DMS114 treated with DMSO at 0.1 percent for 48 hours (cell line): Measurements from ENCODE around the gene IGF1R.

Experiments used
- DNase-seq: peaks from one replicate; lab custom pipeline; 2025; ENCODE audit not compliant: unreplicated experiment; lab: John Stamatoyannopoulos, UW

Gene IGF1R

GRCh38 chr15:98792117-98792516, 143.8 kb downstream of the IGF1R start:
- no peak for DNase-seq

DNA sequence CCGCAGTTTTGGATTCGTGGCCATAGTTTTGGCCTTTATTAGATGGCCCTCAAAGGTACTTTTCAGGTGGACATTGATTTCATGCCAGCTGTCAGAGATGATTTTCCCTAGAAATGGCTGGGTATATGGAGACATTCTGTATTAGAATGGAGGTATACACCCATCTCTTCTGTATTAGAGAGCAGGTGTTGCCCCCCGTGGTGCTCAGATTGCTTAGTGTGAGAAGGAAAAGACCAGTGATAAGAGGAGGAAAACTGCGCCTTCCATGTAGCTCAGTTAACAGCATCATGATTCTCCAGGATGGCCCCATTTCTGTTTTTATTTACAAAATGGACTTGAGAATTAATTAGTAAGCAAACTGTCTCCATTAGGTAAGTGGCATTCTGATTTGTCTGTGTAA, 145.9 kb downstream of the IGF1R start:
- no peak for DNase-seq

- DNase-seq = no peak
These were observed 146.4 kb downstream of the IGF1R start for GRCh38 chr15:98794748-98795147.

GRCh38 chr15:98795980-98796379, 147.6 kb downstream of the IGF1R start:
- DNase-seq = no peak

DNA sequence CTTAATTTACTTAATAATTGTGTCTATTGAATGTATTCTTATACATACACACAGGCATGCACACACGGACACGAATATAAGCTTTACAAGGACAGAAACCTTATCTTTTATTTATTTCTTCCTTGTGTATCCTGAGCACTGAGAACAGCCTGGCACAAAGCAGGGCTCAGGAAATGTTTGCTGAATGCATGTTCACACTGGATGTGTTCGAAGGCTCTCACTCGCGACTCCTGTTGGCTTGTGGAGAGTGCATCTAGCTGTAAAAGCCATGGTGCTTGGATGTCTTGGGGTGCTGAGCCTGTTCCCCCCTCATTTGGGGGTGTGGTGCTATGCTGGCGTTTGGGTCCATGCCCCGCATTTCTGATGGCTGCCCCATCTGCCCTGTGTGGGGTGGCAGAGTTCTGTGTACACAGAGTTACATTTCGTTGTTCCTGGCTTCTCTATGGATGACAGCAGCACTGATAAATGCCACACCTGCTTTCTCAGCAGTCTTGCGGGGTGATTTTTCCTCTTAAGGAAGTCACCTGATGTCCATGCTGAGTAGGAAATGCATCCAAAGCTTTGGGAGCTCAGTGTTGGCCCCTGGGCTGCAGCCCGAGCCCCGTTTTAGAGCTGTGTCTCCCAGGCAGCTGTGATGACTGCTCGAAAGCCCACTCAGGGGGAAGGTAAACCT, 148.5 kb downstream of the IGF1R start:
- DNase-seq = no peak

GRCh38 chr15:98798375-98798893, 150.1 kb downstream of the IGF1R start:
- no peak for DNase-seq

DNA sequence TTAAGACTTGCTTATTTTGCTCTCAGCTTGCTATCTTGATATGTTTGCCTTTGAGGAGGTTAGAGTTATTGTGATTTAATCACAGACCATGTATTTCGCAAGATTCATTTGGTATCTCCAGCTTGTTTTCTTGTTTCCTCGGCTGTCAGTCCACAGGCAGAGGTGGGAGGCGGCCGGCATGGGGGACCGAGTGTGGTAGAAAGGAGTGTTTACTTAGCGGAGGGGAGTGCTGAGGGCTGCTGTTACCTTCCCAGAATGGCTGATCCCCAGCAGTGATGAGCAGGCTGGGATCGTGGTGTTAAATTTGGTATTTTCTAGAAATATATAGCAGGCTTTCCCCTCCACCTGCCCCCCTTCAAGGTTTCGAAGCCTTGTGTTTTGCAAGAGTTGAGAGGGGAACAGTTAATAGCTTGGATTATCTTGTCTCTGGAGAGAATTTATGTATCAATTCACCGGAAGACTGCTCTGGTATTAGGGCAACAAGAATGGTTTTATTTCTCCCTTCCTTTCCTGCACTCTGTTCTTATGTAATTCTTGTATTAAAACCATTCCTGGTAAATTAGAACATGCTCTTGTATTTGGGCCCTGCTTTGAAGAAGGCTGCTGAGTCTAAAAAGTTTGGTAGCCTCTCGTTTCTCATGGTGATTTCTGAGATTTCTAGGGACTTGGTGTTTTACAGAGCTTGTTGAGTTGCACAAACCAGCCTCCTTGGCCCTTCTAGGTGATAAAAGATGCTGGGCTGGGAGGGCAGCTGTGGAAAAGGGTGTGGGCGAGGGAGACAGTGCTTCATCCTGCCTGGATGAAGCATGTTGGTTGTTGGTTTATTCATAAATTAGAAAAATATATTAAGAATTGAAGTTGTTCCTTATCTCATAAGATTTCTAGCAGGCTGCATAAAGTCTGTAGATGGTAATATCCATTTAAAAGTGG, 151.4 kb downstream of the IGF1R start:
- no peak for DNase-seq

GRCh38 chr15:98800437-98801233, 152.3 kb downstream of the IGF1R start:
- DNase-seq = no peak

- DNase-seq = no peak
These were observed 152.9 kb downstream of the IGF1R start for GRCh38 chr15:98801234-98801561.

DNA sequence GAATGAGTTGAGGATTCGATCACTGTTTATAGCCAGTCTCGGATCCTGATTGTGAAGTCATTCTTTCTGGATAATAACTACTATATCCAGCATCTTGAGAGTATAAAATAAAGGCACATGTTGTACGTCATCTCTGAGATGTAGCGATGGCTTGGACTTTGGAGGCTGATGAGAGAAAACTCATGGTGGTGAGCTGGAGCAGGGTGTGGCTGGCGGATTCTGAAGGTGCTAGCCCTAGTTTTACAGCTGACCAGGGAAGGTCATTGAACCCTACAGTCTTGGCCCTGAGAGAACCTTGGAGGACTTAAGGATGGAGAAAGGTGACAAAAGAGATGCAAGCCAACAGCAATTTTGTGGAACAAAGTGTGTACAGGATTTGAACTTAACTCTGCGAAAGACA, 153.8 kb downstream of the IGF1R start:
- no peak for DNase-seq

DNA sequence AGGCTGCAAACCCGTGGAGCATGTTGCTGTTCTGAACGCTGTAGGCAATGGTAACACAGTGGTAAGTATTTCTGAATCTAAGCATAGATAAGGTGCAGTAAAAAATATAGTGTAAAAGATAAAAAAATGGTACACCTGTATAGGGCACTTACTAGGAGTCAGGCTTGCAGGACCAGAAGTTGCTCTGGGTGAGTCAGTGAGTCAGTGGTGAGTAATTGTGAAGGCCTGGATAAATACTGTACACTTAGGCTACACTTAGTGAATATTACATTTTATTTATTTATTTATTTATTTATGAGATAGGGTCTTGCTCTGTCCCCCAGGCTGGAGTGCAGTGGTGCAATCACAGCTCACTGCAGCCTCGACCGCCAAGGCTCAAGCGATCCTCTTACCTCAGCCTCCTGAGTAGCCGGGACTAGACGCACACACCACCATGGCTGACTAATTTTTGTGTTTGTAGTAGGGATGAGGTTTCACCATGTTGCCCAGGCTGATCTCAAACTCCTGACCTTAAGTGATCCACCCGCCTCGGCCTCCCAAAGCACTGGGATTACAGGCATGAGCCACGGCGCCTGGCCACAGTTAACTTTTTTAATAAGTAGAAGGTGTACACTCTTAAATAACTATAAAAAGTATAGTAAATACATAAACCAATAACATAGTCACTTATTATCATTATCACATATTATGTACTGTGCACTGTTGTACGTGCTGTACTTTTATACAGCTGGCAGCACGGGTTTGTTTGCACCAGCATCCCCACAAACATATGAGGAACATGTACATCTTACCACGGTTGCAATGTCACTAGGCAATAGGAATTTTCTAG, 155.1 kb downstream of the IGF1R start:
- DNase-seq = no peak

DNA sequence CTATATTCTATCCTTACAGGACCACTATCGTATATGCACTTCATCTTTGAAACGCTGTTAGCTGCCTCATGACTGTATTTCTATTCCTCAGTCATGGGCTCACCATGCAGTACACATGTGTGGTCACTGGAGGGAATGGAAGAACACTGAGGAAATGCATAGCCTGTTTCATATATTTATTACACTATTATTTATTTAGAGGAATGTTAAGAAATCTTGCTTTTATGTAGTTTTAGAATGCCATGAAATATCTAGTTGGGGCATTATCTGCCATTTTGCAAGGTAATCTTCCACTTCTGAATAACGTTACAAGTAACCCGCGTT, 155.7 kb downstream of the IGF1R start:
- DNase-seq = no peak

GRCh38 chr15:98805434-98806274, 157.3 kb downstream of the IGF1R start:
- no peak for DNase-seq

DNA sequence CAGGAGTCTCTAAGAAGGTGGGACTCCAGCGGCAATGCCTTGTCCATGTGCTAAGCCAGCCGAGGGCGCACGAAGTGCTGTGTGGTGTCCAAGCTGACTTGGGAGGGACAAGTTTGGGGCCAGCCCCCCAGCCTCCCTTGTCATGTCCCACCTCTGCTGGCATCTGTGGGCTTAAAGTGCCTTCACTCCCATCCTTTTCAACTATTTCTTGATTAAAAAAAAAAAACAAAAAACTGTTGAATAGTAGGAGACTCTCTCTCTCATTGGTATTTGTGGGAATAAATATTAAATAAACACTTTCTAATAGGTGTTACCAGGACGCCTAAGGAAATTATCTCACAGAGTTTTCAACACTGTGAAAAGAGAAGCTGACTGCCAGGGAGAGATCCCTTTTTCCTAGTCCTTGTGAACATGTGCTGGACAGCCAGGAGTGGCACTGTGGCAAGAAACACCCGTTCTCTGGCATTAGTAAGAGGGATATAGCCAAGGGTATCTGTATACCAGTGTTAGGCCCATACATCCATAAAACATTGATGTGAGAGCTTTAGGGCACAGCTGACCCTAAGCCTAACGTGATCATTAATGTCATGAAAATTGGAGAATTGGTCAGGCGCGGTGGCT, 158.0 kb downstream of the IGF1R start:
- DNase-seq = no peak

- DNase-seq = no peak
These were observed 158.9 kb downstream of the IGF1R start for GRCh38 chr15:98807262-98807661.

- DNase-seq = no peak
These were observed 160.9 kb downstream of the IGF1R start for GRCh38 chr15:98809273-98809672.

DNA sequence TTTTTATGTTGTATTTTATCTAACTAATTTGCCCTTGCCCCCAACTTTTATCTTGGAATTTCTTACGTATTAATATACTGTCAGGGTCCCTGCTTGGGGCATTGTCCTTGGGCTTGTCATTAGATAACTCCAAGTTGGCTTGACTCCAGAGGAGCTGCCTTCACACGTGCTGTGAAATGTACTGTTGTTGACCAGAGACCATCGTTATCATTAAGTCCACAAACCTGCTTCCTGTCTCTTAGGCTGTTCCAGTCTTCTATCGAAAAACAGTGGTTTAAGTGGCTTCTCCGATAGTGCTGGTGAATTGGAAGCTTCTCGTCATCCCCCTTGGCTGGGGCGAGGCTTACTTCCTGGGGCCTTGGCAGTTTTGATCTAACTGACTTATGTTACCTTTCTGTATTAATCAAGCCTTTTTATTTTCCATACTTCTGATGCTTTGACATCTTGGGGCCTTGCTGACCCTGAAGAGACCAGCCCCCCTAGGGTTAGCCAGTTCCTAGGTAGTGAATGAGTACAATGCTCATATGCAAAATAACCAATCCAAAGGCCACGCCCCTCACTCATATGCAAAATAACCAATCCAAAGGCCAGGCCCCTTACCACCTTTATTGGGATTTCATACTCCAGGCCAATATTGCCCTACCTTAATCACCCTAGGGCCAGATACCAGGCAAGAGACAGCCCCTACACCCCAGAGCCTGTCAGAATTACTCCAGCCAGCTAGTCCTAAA, 164.5 kb downstream of the IGF1R start:
- DNase-seq = no peak

DNA sequence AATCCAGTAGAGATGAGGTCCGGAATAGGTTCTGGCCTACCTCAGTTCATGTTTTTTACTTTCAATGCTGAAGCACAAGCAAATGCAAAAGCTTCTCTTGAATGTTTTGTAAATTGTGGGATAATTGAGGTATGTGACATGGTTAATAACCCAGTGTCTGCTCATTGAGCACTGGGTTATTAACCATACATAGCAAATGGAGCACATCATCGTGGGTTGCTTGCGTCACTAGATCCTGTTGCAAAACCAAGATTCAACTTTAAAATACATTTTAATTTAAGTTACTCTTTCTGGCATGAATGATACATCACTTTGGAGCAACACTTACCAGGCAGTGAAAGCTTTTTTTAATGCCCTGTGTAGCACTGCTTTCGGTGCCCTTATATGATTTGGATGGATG, 165.6 kb downstream of the IGF1R start:
- no peak for DNase-seq

GRCh38 chr15:98815207-98815606, 166.9 kb downstream of the IGF1R start:
- no peak for DNase-seq
